DND-41 (cell line): ENCODE results near the gene SNX25.

Source experiments
- EZH2 ChIP-seq: IDR thresholded peaks from 3 replicates; pipeline ENCODE4 v1.6.1; 2012; ENCODE audit warnings: borderline replicate concordance, low read depth, mild to moderate bottlenecking, moderate library complexity, low read length, inconsistent platforms; ENCODE audit not compliant: severe bottlenecking
- TF ChIP-seq, protein P1 (sequence below): IDR thresholded peaks from 2 replicates; pipeline ENCODE4 v1.5.1; 2012; ENCODE audit warnings: borderline replicate concordance, low read length, moderate library complexity, mild to moderate bottlenecking; ENCODE audit not compliant: poor library complexity, severe bottlenecking; ENCODE audit errors: extremely low read depth

DNA sequence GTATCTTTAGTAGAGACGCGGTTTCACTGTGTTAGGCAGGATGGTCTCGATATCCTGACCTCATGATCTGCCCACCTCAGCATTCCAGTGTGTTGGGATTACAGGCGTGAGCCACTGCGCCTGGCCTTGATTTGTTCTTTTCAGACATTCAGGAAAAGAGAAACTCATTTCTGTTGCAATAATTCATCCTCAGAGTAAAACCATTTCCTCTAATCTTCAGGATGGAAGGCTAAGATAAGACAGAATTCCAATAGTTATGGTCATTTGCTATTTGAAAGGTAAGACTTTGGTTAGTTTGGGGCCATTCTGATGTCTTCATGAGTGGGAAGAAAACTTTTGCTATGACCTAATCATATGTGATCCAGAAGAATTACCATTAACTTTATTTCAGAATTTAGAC lies 103.3 kb downstream of the SNX25 start:
- TF ChIP-seq, protein P1, sequence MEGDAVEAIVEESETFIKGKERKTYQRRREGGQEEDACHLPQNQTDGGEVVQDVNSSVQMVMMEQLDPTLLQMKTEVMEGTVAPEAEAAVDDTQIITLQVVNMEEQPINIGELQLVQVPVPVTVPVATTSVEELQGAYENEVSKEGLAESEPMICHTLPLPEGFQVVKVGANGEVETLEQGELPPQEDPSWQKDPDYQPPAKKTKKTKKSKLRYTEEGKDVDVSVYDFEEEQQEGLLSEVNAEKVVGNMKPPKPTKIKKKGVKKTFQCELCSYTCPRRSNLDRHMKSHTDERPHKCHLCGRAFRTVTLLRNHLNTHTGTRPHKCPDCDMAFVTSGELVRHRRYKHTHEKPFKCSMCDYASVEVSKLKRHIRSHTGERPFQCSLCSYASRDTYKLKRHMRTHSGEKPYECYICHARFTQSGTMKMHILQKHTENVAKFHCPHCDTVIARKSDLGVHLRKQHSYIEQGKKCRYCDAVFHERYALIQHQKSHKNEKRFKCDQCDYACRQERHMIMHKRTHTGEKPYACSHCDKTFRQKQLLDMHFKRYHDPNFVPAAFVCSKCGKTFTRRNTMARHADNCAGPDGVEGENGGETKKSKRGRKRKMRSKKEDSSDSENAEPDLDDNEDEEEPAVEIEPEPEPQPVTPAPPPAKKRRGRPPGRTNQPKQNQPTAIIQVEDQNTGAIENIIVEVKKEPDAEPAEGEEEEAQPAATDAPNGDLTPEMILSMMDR, result no peak
- TF ChIP-seq EZH2, result no peak
